AG04450 (cell line): ENCODE measurements around the gene ERCC4. TPM values are rescaled to one million over a fixed set of nuclear protein-coding genes. Genes with fewer than 3 reads are reported as not detected.

Experiments used
- CTCF ChIA-PET: fragments of 300-600, 350-600 bp; formaldehyde crosslinking; extraction: SDS; loops from one replicate; lab custom pipeline; 2022; ENCODE audit warnings: antibody characterized with exemption, inconsistent platforms; lab: Charles Lee
- POLR2A ChIA-PET: fragments of 350-600 bp; formaldehyde crosslinking; extraction: SDS; loops from one replicate; lab custom pipeline; 2021; ENCODE audit warnings: antibody characterized with exemption, inconsistent platforms; lab: Yijun Ruan, JAX
- DNase-seq: peaks from one replicate; pipeline ENCODE4 v3.0.0-alpha.2; 2011; ENCODE audit warnings: low read depth, low spot score
- H3K27ac ChIP-seq: one replicate; pipeline ENCODE4 v1.5.1; 2012; ENCODE audit warnings: low read depth, low read length, control low read depth
- H3K27me3 ChIP-seq: one replicate; pipeline ENCODE4 v1.6.0; 2012; ENCODE audit warnings: low read length; ENCODE audit not compliant: control insufficient read depth, insufficient read depth
- H3K4me3 ChIP-seq: 2 replicates; pipeline ENCODE4 v1.5.1; 2011; ENCODE audit warnings: mild to moderate bottlenecking, low read depth, low read length, control low read depth
- H3K9me3 ChIP-seq: 2 replicates; pipeline ENCODE4 v1.5.1; 2012; ENCODE audit warnings: low read length; ENCODE audit not compliant: control insufficient read depth, insufficient read depth
- CTCF ChIP-seq: IDR thresholded peaks from 2 replicates; pipeline ENCODE4 v1.5.1; 2011; ENCODE audit warnings: low read depth, low read length, control low read depth, inconsistent platforms
- polyA plus RNA-seq: library from polyadenylated mRNA; depleted of rRNA; stranded (reverse); fragments of >200 nt; gene quantifications from 2 replicates; pipeline ENCODE4 v1.2.3, GENCODE V29; 2011

Gene ERCC4
- polyA plus RNA-seq, 1 experiment = 9.8 TPM

GRCh38 chr16:13909872-13910303, 10.1 kb upstream of the ERCC4 start:
- CTCF ChIA-PET = interaction anchor here (6.0 kb wide), 1 partner anchor 9 kb away, joined by 66 read pairs; the partner anchor contains the start of gene ERCC4
- Histone ChIP-seq H3K4me3 (no peak overlapping the region), H3K27me3 (peaks cover 11% of the 10 kb centered on the region), H3K9me3 (no peaks in the 10 kb centered on the region), H3K27ac (no peak overlapping the region)
- POLR2A ChIA-PET = no interaction called here
- no peak for TF ChIP-seq CTCF
- peak; percentile 47 for DNase-seq

DNA sequence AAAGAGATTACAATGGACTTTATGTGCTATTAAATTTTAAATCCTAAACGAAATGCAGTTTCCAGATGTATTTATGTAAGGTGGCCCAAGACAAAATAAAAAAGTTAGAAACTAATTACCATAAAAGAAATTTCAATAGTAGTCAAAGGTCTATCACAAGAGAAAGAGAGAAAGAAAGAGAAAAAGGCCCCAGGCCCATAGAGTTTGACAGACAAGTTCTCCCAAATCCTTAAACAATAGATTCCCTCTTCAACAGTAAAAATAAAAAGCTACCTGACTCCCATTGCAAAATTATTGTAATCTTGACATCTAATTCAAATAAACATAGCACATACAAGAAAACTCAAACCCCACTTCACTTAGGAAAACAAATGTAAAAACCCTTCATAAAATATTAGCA, 8.6 kb upstream of the ERCC4 start:
- no peak for TF ChIP-seq CTCF
- H3K9me3 ChIP-seq = no peaks in the 10 kb centered on the region
- CTCF ChIA-PET = interaction anchor here (0.8 to 6.0 kb wide), 2 partner anchors 8 to 45 kb away, joined by 3 to 66 read pairs; partner anchors contain the start of gene ERCC4
- DNase-seq = no peak
- POLR2A ChIA-PET = no interaction called here
- no peak overlapping the region for H3K4me3 ChIP-seq
- H3K27me3 ChIP-seq = peaks cover 11% of the 10 kb centered on the region
- no peak overlapping the region for H3K27ac ChIP-seq

GRCh38 chr16:13911871-13912270, 8.1 kb upstream of the ERCC4 start:
- ChIA-PET CTCF (interaction anchor here (0.8 to 6.0 kb wide), 2 partner anchors 7 to 46 kb away, joined by 3 to 66 read pairs; partner anchors contain the start of gene ERCC4), POLR2A (no interaction called here)
- Histone ChIP-seq H3K9me3 (no peaks in the 10 kb centered on the region), H3K4me3 (no peak overlapping the region), H3K27ac (no peak overlapping the region), H3K27me3 (peaks cover 11% of the 10 kb centered on the region)
- no peak for TF ChIP-seq CTCF
- DNase-seq = no peak

GRCh38 chr16:13912891-13913290, 7.1 kb upstream of the ERCC4 start:
- no peak overlapping the region for H3K4me3 ChIP-seq
- no peak for TF ChIP-seq CTCF
- H3K27me3 ChIP-seq = peaks cover 11% of the 10 kb centered on the region
- ChIA-PET CTCF (no interaction called here), POLR2A (no interaction called here)
- no peak for DNase-seq
- H3K9me3 ChIP-seq = no peaks in the 10 kb centered on the region
- no peak overlapping the region for H3K27ac ChIP-seq

- H3K4me3 ChIP-seq = no peak overlapping the region
- no peaks in the 10 kb centered on the region for H3K9me3 ChIP-seq
- ChIA-PET CTCF (interaction anchor here (1.1 kb wide), 1 partner anchor 47 kb away, joined by 3 read pairs; no protein-coding TSS in a partner anchor), POLR2A (no interaction called here)
- TF ChIP-seq CTCF = no peak
- H3K27ac ChIP-seq = no peak overlapping the region
- H3K27me3 ChIP-seq = peaks cover 10% of the 10 kb centered on the region
- DNase-seq = no peak
Measured at GRCh38 chr16:13913374-13914292, 6.3 kb upstream of the ERCC4 start.
